K562 (cell line): ENCODE data around the gene GASK1A. TPM values are rescaled to one million over a fixed set of nuclear protein-coding genes. Genes with fewer than 3 reads are reported as not detected.

Experiments used
- ATAC-seq: fragments of 200-7000 bp; cut with Tn5 transposase; 3 replicates; pipeline ENCODE4 v1.9.1; 2020; ENCODE audit warnings: moderate library complexity
- BruUV-seq: library from RNA; stranded (reverse); fragments of 400-500 nt; replicated peaks from 2 replicates; lab custom pipeline; 2021; lab: Mats Ljungman, UMichigan
- CTCF ChIA-PET: fragments of 300-600 bp; formaldehyde crosslinking; extraction: SDS; loops from one replicate; lab custom pipeline; 2021; ENCODE audit warnings: low intra/inter-chr PET ratio; lab: Yijun Ruan, JAX
- POLR2A ChIA-PET: fragments of 300-600, 350-650 bp; sonication (Branson Sonifier 250); formaldehyde crosslinking; extraction: SDS; loops from one replicate; lab custom pipeline; 2021; ENCODE audit warnings: antibody characterized with exemption, inconsistent platforms; lab: Yijun Ruan, JAX
- DNase-seq, 4 experiments: peaks; one replicate each; pipeline versions ENCODE4 v3.0.0 to v3.0.0-alpha.2; 2011 to 2018; ENCODE audit warnings: low spot score in 3 of 4, mixed read lengths in 3 of 4; ENCODE audit errors: extremely low read depth in 1 of 4
- FAIRE-seq: peaks from 2 replicates; lab custom pipeline; 2011; peaks lifted over from hg19 to GRCh38; lab: Jason Lieb, UNC
- H2AFZ ChIP-seq: 2 replicates; pipeline ENCODE4 v1.6.0; 2011; ENCODE audit warnings: low read depth, low read length, control low read depth, inconsistent platforms
- H3K27ac ChIP-seq: fragments of 200-600 bp; 3 replicates; pipeline ENCODE4 v1.8.0; 2011; ENCODE audit warnings: low read depth, mild to moderate bottlenecking, control low read depth, inconsistent platforms, low read length, moderate library complexity, mixed read lengths; ENCODE audit errors: extremely low read depth
- H3K27me3 ChIP-seq, 2 experiments: fragments of 300-600 bp in 1 of 2; 2 replicates in 1 of 2; 3 replicates in 1 of 2; pipeline versions ENCODE4 v1.6.0 to v1.8.0; 2011; ENCODE audit warnings: inconsistent platforms in 2 of 2, low read length in 2 of 2, mild to moderate bottlenecking in 1 of 2, mixed read lengths in 1 of 2, moderate library complexity in 1 of 2; ENCODE audit not compliant: control insufficient read depth in 2 of 2, insufficient read depth in 2 of 2
- H3K36me3 ChIP-seq: fragments of 300-600 bp; 3 replicates; pipeline ENCODE4 v1.8.0; 2011; ENCODE audit warnings: mild to moderate bottlenecking, low read length, inconsistent platforms; ENCODE audit not compliant: control insufficient read depth, insufficient read depth
- H3K4me1 ChIP-seq, 2 experiments: fragments of 200-600 bp in 1 of 2; replicated peaks in 1 of 2; 2 replicates in 1 of 2; 3 replicates in 1 of 2; pipeline versions ENCODE4 v1.5.1 to v1.8.0; 2011; ENCODE audit warnings: inconsistent platforms in 2 of 2, low read length in 2 of 2, mild to moderate bottlenecking in 1 of 2, mixed read lengths in 1 of 2, moderate library complexity in 1 of 2; ENCODE audit not compliant: control insufficient read depth in 2 of 2, insufficient read depth in 2 of 2
- H3K4me2 ChIP-seq: 2 replicates; pipeline ENCODE4 v1.6.1; 2011; ENCODE audit warnings: low read length, control low read depth, inconsistent platforms, mixed read lengths; ENCODE audit not compliant: insufficient read depth
- H3K4me3 ChIP-seq: fragments of 200-600 bp; sonication (generic), shearing (Covaris generic); 2 replicates; pipeline ENCODE4 v1.5.1; 2016; ENCODE audit warnings: control low read depth, inconsistent platforms
- H3K79me2 ChIP-seq: fragments of 200-600 bp; 3 replicates; pipeline ENCODE4 v1.8.0; 2011; ENCODE audit warnings: low read length, inconsistent platforms; ENCODE audit not compliant: control insufficient read depth, insufficient read depth
- H3K9ac ChIP-seq, 2 experiments: 2 replicates each; pipeline versions ENCODE4 v1.6.0 to v1.6.1; 2011; ENCODE audit warnings: low read depth in 2 of 2, low read length in 2 of 2, control low read depth in 1 of 2, inconsistent platforms in 1 of 2, mild to moderate bottlenecking in 1 of 2, mixed read lengths in 1 of 2; ENCODE audit not compliant: insufficient read depth in 1 of 2
- H3K9me1 ChIP-seq: one replicate; pipeline ENCODE4 v1.6.0; 2011; ENCODE audit warnings: inconsistent platforms, mild to moderate bottlenecking, low read length, moderate library complexity; ENCODE audit not compliant: control insufficient read depth, insufficient read depth
- H3K9me3 ChIP-seq: replicated peaks from 2 replicates; pipeline ENCODE4 v1.5.1; 2011; ENCODE audit warnings: low read depth, low read length, inconsistent platforms; ENCODE audit not compliant: control insufficient read depth, insufficient read depth
- H4K20me1 ChIP-seq: replicated peaks from 2 replicates; pipeline ENCODE4 v1.6.1; 2011; ENCODE audit warnings: low read length, inconsistent platforms, mixed read lengths; ENCODE audit not compliant: control insufficient read depth, insufficient read depth
- C11orf30 ChIP-seq: fragments of 450-650 bp; IDR thresholded peaks from 2 replicates; pipeline ENCODE4 v1.6.1; 2016; ENCODE audit warnings: low read depth, mild to moderate bottlenecking
- CXXC5 ChIP-seq: fragments of 250-450 bp; sonication (Bioruptor Pico); IDR thresholded peaks from 2 replicates; pipeline ENCODE4 v1.8.0; 2022; ENCODE audit warnings: inconsistent platforms, mild to moderate bottlenecking, moderate library complexity
- EP400 ChIP-seq: fragments of 450-650 bp; IDR thresholded peaks from 2 replicates; pipeline ENCODE4 v1.6.1; 2017; ENCODE audit warnings: antibody characterized with exemption, mild to moderate bottlenecking, moderate library complexity
- MAFF ChIP-seq: IDR thresholded peaks from 2 replicates; pipeline ENCODE4 v1.6.1; 2012; ENCODE audit warnings: low read length, improper control_type of control experiment
- MAFG ChIP-seq: fragments of 450-650 bp; conservative IDR thresholded peaks from 2 replicates; pipeline ENCODE4 v1.6.1; 2016; ENCODE audit warnings: missing genetic modification characterization, missing compliant biosample characterization
- RBBP5 ChIP-seq: fragments of 200-600 bp; sonication (generic); IDR thresholded peaks from 2 replicates; pipeline ENCODE4 v1.6.1; 2012; ENCODE audit warnings: borderline replicate concordance, mild to moderate bottlenecking, low read length, control low read depth, inconsistent platforms; ENCODE audit not compliant: insufficient read depth, poor library complexity, severe bottlenecking
- XRCC5 ChIP-seq: fragments of 200-400 bp; formaldehyde crosslinking; IDR thresholded peaks from 2 replicates; pipeline ENCODE4 v1.6.1; 2017; ENCODE audit warnings: low read depth, mild to moderate bottlenecking, low read length
- ZKSCAN8 ChIP-seq: fragments of 200-800 bp; sonication (Bioruptor generic); IDR thresholded peaks from 2 replicates; pipeline ENCODE4 v1.6.1; 2016; ENCODE audit warnings: missing genetic modification characterization, missing compliant biosample characterization
- ZNF316 ChIP-seq: fragments of 450-650 bp; IDR thresholded peaks from 2 replicates; pipeline ENCODE4 v1.6.1; 2016
- ZNF785 ChIP-seq: fragments of 250-450 bp; sonication (Bioruptor Pico); IDR thresholded peaks from 2 replicates; pipeline ENCODE4 v1.4.0; 2020; ENCODE audit warnings: mild to moderate bottlenecking
- ZZZ3 ChIP-seq: fragments of 450-650 bp; IDR thresholded peaks from 2 replicates; pipeline ENCODE4 v1.6.1; 2016; ENCODE audit warnings: antibody characterized with exemption, mild to moderate bottlenecking, moderate library complexity
- WGBS: fragments of 100-300 bp; shearing (Covaris generic); methylation state at CpG from one replicate; pipeline ENCODE4 v1.1.6; 2016; ENCODE audit warnings: low coverage, mixed read lengths; ENCODE audit not compliant: insufficient coverage; ENCODE audit errors: missing lambda C conversion rate; 5-methylcytosine and 5-hydroxymethylcytosine counted together
- in situ Hi-C: fragments of 300-500 bp; cut with MboI; formaldehyde crosslinking; loops from 4 replicates; pipeline ENCODE4 v1.15.0; 2018; ENCODE audit warnings: inconsistent platforms, mixed read lengths
- intact Hi-C: fragments of 100-400 bp; cut with micrococcal nuclease; formaldehyde crosslinking; loops from 2 replicates; pipeline ENCODE4 v1.14.2; 2022
- polyA plus RNA-seq, 8 experiments: library from polyadenylated mRNA; depleted of rRNA in 4 of 8; stranded (reverse) in 5 of 8; unstranded in 3 of 8; fragments of >200 nt; fragmentation: Nextera tagmentation in 2 of 8; fragmentation: Illumina TruSeq in 1 of 8; extraction: Ambion mirVana in 2 of 8; extraction: Trizol in 1 of 8; gene quantifications; 2 replicates each; pipeline versions ENCODE4 v1.2.1 to v1.2.3, GENCODE V29; 2011 to 2014; ENCODE audit warnings: inconsistent platforms in 1 of 8, missing spikeins in 1 of 8
- total RNA-seq, 7 experiments: library from RNA; depleted of rRNA in 6 of 7; stranded (reverse); fragments of >200 nt in 6 of 7; fragmentation: Illumina TruSeq in 2 of 7; extraction: Trizol in 2 of 7; gene quantifications; 2 replicates each; pipeline versions ENCODE4 v1.2.1 to v1.2.3, GENCODE V29; 2011 to 2021; ENCODE audit warnings: low replicate concordance in 1 of 7
- TF ChIP-seq, protein P1 (sequence below): fragments of 250-450 bp; sonication (Bioruptor Pico); IDR thresholded peaks from 2 replicates; pipeline ENCODE4 v1.4.0; 2020; ENCODE audit warnings: borderline replicate concordance
- TF ChIP-seq, protein P2 (sequence below): fragments of 250-450 bp; sonication (Bioruptor Pico); IDR thresholded peaks from 2 replicates; pipeline ENCODE4 v1.8.0; 2021; ENCODE audit warnings: mild to moderate bottlenecking, moderate library complexity

The GASK1A gene
- total and polyA plus RNA-seq, 9 of the 15 experiments (the other 6 are each of a cell fraction or from before 2014, with no cell fraction given) = 0.04 to 0.11 (median 0.05) TPM; not detected in 5

DNA sequence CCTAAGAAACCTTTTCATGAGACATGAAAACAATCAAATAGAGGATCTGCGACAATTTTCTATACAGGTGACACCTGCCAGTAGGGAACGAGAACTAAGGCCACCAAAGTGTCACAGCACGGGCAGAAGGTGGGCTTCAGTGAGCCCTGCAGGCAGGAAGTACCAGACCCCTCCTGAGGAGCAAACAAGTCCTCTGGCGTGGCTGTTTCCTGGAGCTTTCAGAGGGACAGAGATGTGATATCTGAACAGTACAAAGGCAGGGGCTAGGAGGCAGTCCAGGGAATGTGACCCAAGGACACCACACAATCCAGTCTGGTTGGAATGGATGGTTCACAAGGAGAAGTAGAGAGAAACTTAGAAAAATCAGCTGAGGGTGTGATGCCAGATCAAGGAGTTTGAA lies 110.0 kb downstream of the GASK1A start (continued):
- TF ChIP-seq, protein P1, sequence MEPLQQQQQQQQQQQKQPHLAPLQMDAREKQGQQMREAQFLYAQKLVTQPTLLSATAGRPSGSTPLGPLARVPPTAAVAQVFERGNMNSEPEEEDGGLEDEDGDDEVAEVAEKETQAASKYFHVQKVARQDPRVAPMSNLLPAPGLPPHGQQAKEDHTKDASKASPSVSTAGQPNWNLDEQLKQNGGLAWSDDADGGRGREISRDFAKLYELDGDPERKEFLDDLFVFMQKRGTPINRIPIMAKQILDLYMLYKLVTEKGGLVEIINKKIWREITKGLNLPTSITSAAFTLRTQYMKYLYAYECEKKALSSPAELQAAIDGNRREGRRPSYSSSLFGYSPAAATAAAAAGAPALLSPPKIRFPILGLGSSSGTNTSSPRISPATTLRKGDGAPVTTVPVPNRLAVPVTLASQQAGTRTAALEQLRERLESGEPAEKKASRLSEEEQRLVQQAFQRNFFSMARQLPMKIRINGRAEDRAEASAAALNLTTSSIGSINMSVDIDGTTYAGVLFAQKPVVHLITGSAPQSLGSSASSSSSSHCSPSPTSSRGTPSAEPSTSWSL (CRISPR knock-in tag) = no peak
- no peak for TF ChIP-seq ZZZ3
- no peak for TF ChIP-seq RBBP5
- TF ChIP-seq ZKSCAN8 (CRISPR knock-in tag) = no peak
- TF ChIP-seq CXXC5 = no peak
- TF ChIP-seq, protein P2, sequence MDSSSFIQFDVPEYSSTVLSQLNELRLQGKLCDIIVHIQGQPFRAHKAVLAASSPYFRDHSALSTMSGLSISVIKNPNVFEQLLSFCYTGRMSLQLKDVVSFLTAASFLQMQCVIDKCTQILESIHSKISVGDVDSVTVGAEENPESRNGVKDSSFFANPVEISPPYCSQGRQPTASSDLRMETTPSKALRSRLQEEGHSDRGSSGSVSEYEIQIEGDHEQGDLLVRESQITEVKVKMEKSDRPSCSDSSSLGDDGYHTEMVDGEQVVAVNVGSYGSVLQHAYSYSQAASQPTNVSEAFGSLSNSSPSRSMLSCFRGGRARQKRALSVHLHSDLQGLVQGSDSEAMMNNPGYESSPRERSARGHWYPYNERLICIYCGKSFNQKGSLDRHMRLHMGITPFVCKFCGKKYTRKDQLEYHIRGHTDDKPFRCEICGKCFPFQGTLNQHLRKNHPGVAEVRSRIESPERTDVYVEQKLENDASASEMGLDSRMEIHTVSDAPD (CRISPR knock-in tag) = no peak

DNA sequence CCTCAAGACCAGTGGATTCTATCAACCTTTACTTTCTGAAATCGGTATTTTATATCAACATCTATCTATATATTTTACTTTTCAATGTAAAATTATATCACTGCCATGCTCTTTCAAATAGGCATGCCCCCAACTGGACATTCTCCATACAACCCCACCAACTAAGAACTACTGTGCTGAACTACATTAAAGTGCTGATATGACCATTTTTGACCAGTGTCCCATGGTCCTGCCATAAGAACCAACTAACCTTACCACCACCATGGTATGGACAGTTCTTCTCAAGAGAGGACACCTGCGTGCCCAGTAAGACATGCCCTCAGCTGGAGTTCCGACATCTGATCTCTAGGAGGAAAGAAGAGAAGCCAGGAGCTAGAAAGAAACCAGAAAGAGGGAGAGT lies 111.1 kb downstream of the GASK1A start:
- H3K9ac ChIP-seq = no peak overlapping the region

More for the DNA sequence above, 111.1 kb downstream of the GASK1A start:
- ChIA-PET POLR2A (interaction anchor here (0.6 to 3.0 kb wide), 2 partner anchors 13 to 108 kb away, joined by 3 to 10 read pairs; no protein-coding TSS in a partner anchor), CTCF (no interaction called here)
- no peak overlapping the region for H2AFZ ChIP-seq
- in situ Hi-C loops (no loop called here), intact Hi-C loops (no loop called here)
- ATAC-seq (no peak), DNase-seq (no peak), FAIRE-seq (no peak)
- H3K36me3 ChIP-seq = no peaks in the 10 kb centered on the region
- WGBS = 12% methylated on average over 3 of the region's 3 CpGs
- no peak overlapping the region for H3K4me2 ChIP-seq
- no TSS peak for BruUV-seq
- TF ChIP-seq EP400 (no peak), ZNF785 (no peak), ZNF316 (peak; percentile 89), MAFF (peak; percentile 64), C11orf30 (peak; percentile 82), XRCC5 (no peak), MAFG (tag) (peak; percentile 67)
- TF ChIP-seq, all 486 proteins: peak for 4
- Histone ChIP-seq H3K4me3 (no peak overlapping the region), H3K27me3 (peaks cover 0 to 5% of the 10 kb centered on the region in 2 experiments; a peak in 1 of 5 replicates), H3K9me1 (no peaks in the 10 kb centered on the region), H3K79me2 (no peaks in the 10 kb centered on the region), H3K4me1 (peaks cover 0 to 10% of the 10 kb centered on the region in 2 experiments; a peak in 3 of 5 replicates), H4K20me1 (peaks cover 19% of the 10 kb centered on the region), H3K9me3 (no peaks in the 10 kb centered on the region), H3K27ac (no peak overlapping the region)
